ENCODE results near the gene ZNF71.
A peak's percentile ranks its signal among the peaks of the same experiment; 100 is the strongest.

ZNF71 gene

GRCh38 chr19:56594783-56595547 lies at the start of gene ZNF71:
Gene ZNF71 (plus strand): TSS chr19:56595302. CDS start chr19:56601559, 6,257 bp downstream.
- DNase-seq (ENCODE audit: low read depth): peak; percentile 81

GRCh38 chr19:56547535-56547934 lies 47.6 kb upstream of the ZNF71 start:
- no peak for DNase-seq (ENCODE audit: low read depth)

- DNase-seq (ENCODE audit: low read depth): no peak
Measured at GRCh38 chr19:56554272-56554869, 40.7 kb upstream of the ZNF71 start.

- DNase-seq (ENCODE audit: low read depth): no peak
Measured at GRCh38 chr19:56562766-56563165, 32.3 kb upstream of the ZNF71 start.

- DNase-seq (ENCODE audit: low read depth): peak; percentile 8
Measured at GRCh38 chr19:56566904-56567273, 28.2 kb upstream of the ZNF71 start.

GRCh38 chr19:56567274-56568120 lies 27.6 kb upstream of the ZNF71 start, which contains the start of gene ZNF470:
Gene ZNF470 (plus strand): TSS chr19:56567468. CDS start chr19:56570312, 2,844 bp downstream.
- DNase-seq (ENCODE audit: low read depth): peak; percentile 81

GRCh38 chr19:56572589-56572988 lies 22.5 kb upstream of the ZNF71 start:
- no peak for DNase-seq (ENCODE audit: low read depth)

GRCh38 chr19:56573914-56574313 lies 21.2 kb upstream of the ZNF71 start:
- no peak for DNase-seq (ENCODE audit: low read depth)

GRCh38 chr19:56577719-56578602 lies 17.1 kb upstream of the ZNF71 start:
- no peak for DNase-seq (ENCODE audit: low read depth)

- no peak for DNase-seq (ENCODE audit: low read depth)
Measured at GRCh38 chr19:56594446-56594782, 688 bp upstream of the ZNF71 start.

GRCh38 chr19:56595548-56595899 lies 422 bp downstream of the ZNF71 start:
- no peak for DNase-seq (ENCODE audit: low read depth)

- DNase-seq (ENCODE audit: low read depth): no peak
Measured at GRCh38 chr19:56596676-56597075, 1.6 kb downstream of the ZNF71 start.

- no peak for DNase-seq (ENCODE audit: low read depth)
Measured at GRCh38 chr19:56597696-56598095, 2.6 kb downstream of the ZNF71 start.

GRCh38 chr19:56601375-56601774 lies 6.3 kb downstream of the ZNF71 start:
- no peak for DNase-seq (ENCODE audit: low read depth)

GRCh38 chr19:56603829-56604228 lies 8.7 kb downstream of the ZNF71 start:
- no peak for DNase-seq (ENCODE audit: low read depth)

- DNase-seq (ENCODE audit: low read depth): no peak
Measured at GRCh38 chr19:56608274-56608964, 13.3 kb downstream of the ZNF71 start.

- no peak for DNase-seq (ENCODE audit: low read depth)
Measured at GRCh38 chr19:56611288-56611687, 16.2 kb downstream of the ZNF71 start.

GRCh38 chr19:56612737-56613136 lies 17.6 kb downstream of the ZNF71 start:
- DNase-seq (ENCODE audit: low read depth): no peak

GRCh38 chr19:56613639-56614038 lies 18.5 kb downstream of the ZNF71 start:
- DNase-seq (ENCODE audit: low read depth): no peak

- no peak for DNase-seq (ENCODE audit: low read depth)
Measured at GRCh38 chr19:56617531-56617930, 22.4 kb downstream of the ZNF71 start.

- DNase-seq (ENCODE audit: low read depth): no peak
Measured at GRCh38 chr19:56619121-56619520, 24.0 kb downstream of the ZNF71 start.

Measured in stimulated activated CD8-positive, alpha-beta memory T cell treated with anti-CD3 and anti-CD28 coated beads, Interleukin-7, amount 100 ng/mL, for 24 hours (primary cell).